IMR-90 (cell line): ENCODE measurements around the gene SCNN1B. TPM values are rescaled to one million over a fixed set of nuclear protein-coding genes. Genes with fewer than 3 reads are reported as not detected.

ENCODE experiments used
- polyA plus RNA-seq, 3 experiments: library from polyadenylated mRNA; depleted of rRNA; stranded (reverse); fragments of >200 nt; gene quantifications; 2 replicates each; pipeline ENCODE4 v1.2.3, GENCODE V29; 2012; ENCODE audit warnings: low replicate concordance in 1 of 3
- total RNA-seq: library from RNA; depleted of rRNA; stranded (reverse); fragments of >200 nt; gene quantifications from 2 replicates; pipeline ENCODE4 v1.2.3, GENCODE V29; 2012; rRNA removed

Gene SCNN1B
- total and polyA plus RNA-seq, 2 of the 4 experiments (the other 2 are of a cell fraction), result not detected

Other genes starting within 250 kb of the SCNN1B start
- 3.4 and 3.9 TPM in 2 replicates for gene USP31, start 152.8 kb upstream of the SCNN1B start, total RNA-seq
- 2.9 and 3.1 TPM in 2 replicates for gene USP31, start 152.8 kb upstream of the SCNN1B start, polyA plus RNA-seq (2012; rRNA removed)
- not detected in 2 replicates for gene SCNN1G, start 119.6 kb upstream of the SCNN1B start, total RNA-seq
- gene SCNN1G, start 119.6 kb upstream of the SCNN1B start, polyA plus RNA-seq (2012; rRNA removed), result not detected in 2 replicates
- 25.6 and 28.5 TPM in 2 replicates for gene COG7, start 150.9 kb downstream of the SCNN1B start, total RNA-seq
- 43.7 and 49.2 TPM in 2 replicates for gene COG7, start 150.9 kb downstream of the SCNN1B start, polyA plus RNA-seq (2012; rRNA removed)
- 16.5 and 23.9 TPM in 2 replicates for gene GGA2, start 208.2 kb downstream of the SCNN1B start, total RNA-seq
- 24.6 and 30.1 TPM in 2 replicates for gene GGA2, start 208.2 kb downstream of the SCNN1B start, polyA plus RNA-seq (2012; rRNA removed)